Measurements from ENCODE around the gene BSN.

BSN gene

GRCh38 chr3:49611291-49611690, 57.0 kb downstream of the BSN start:
- Histone ChIP-seq H3K9me3 (no peaks in the 10 kb centered on the region), H3K36me3 (no peaks in the 10 kb centered on the region), H3K27me3 (no peaks in the 10 kb centered on the region), H3K4me1 (ENCODE audit: control insufficient read depth in 1 of 2, insufficient read depth in 1 of 2, low read depth in 1 of 2, low read length in 1 of 2) (no peaks in the 10 kb centered on the region), H3K4me3 (ENCODE audit: low read depth in 1 of 2, low read length in 1 of 2) (no peak overlapping the region), H3K27ac (no peak overlapping the region)
- no peak for TF ChIP-seq CTCF (IDR thresholded peaks at IDR 0.05)

GRCh38 chr3:49611719-49612118, 57.4 kb downstream of the BSN start:
- Histone ChIP-seq H3K9me3 (no peaks in the 10 kb centered on the region), H3K4me3 (ENCODE audit: low read depth in 1 of 2, low read length in 1 of 2) (no peak overlapping the region), H3K27ac (no peak overlapping the region), H3K4me1 (ENCODE audit: control insufficient read depth in 1 of 2, insufficient read depth in 1 of 2, low read depth in 1 of 2, low read length in 1 of 2) (no peaks in the 10 kb centered on the region), H3K27me3 (no peaks in the 10 kb centered on the region), H3K36me3 (no peaks in the 10 kb centered on the region)
- TF ChIP-seq CTCF (IDR thresholded peaks at IDR 0.05), result no peak

- Histone ChIP-seq H3K4me3 (ENCODE audit: low read depth in 1 of 2, low read length in 1 of 2) (no peak overlapping the region), H3K27me3 (no peaks in the 10 kb centered on the region), H3K4me1 (ENCODE audit: control insufficient read depth in 1 of 2, insufficient read depth in 1 of 2, low read depth in 1 of 2, low read length in 1 of 2) (no peaks in the 10 kb centered on the region), H3K9me3 (no peaks in the 10 kb centered on the region), H3K36me3 (no peaks in the 10 kb centered on the region), H3K27ac (no peak overlapping the region)
- no peak for TF ChIP-seq CTCF (IDR thresholded peaks at IDR 0.05)
These were observed 60.7 kb downstream of the BSN start for GRCh38 chr3:49614936-49615335.

GRCh38 chr3:49616061-49616460, 61.8 kb downstream of the BSN start:
- H3K9me3 ChIP-seq, result no peaks in the 10 kb centered on the region

GRCh38 chr3:49616491-49616941, 62.2 kb downstream of the BSN start:
- H3K4me1 ChIP-seq (ENCODE audit: control insufficient read depth in 1 of 2, insufficient read depth in 1 of 2, low read depth in 1 of 2, low read length in 1 of 2), result no peaks in the 10 kb centered on the region
- TF ChIP-seq CTCF (IDR thresholded peaks at IDR 0.05), result no peak
- H3K9me3 ChIP-seq, result no peaks in the 10 kb centered on the region
- H3K27ac ChIP-seq, result no peak overlapping the region
- H3K36me3 ChIP-seq, result no peaks in the 10 kb centered on the region
- H3K4me3 ChIP-seq (ENCODE audit: low read depth in 1 of 2, low read length in 1 of 2), result no peak overlapping the region
- no peaks in the 10 kb centered on the region for H3K27me3 ChIP-seq

More at GRCh38 chr3:49616061-49616460, 61.8 kb downstream of the BSN start:
- Histone ChIP-seq H3K4me1 (ENCODE audit: control insufficient read depth in 1 of 2, insufficient read depth in 1 of 2, low read depth in 1 of 2, low read length in 1 of 2) (no peaks in the 10 kb centered on the region), H3K4me3 (ENCODE audit: low read depth in 1 of 2, low read length in 1 of 2) (no peak overlapping the region), H3K27me3 (no peaks in the 10 kb centered on the region), H3K27ac (no peak overlapping the region), H3K36me3 (no peaks in the 10 kb centered on the region)
- TF ChIP-seq CTCF (IDR thresholded peaks at IDR 0.05), result no peak
